RWPE1 (cell line): Measurements from ENCODE around the gene SERPINA5.

Source experiments
- CTCF ChIA-PET: fragments of 350-600 bp; sonication (Branson Sonifier 250); formaldehyde crosslinking; extraction: SDS; loops from one replicate; lab custom pipeline; 2021; lab: Yijun Ruan, JAX
- POLR2A ChIA-PET: fragments of 400-600 bp; formaldehyde crosslinking; extraction: SDS; loops from one replicate; lab custom pipeline; 2020; ENCODE audit warnings: antibody characterized with exemption; ENCODE audit not compliant: low non-redundant PET; lab: Yijun Ruan, JAX
- DNase-seq: peaks from one replicate; pipeline ENCODE4 v3.0.0; 2012; ENCODE audit warnings: low spot score
- H3K27ac ChIP-seq: fragments of 450-650 bp; 2 replicates; pipeline ENCODE4 v1.5.1; 2017
- TF ChIP-seq, protein P1 (sequence below): fragments of 450-650 bp; conservative IDR thresholded peaks from 2 replicates; pipeline ENCODE4 v1.5.1; 2017; ENCODE audit warnings: low read depth, mild to moderate bottlenecking

Gene SERPINA5, protein sequence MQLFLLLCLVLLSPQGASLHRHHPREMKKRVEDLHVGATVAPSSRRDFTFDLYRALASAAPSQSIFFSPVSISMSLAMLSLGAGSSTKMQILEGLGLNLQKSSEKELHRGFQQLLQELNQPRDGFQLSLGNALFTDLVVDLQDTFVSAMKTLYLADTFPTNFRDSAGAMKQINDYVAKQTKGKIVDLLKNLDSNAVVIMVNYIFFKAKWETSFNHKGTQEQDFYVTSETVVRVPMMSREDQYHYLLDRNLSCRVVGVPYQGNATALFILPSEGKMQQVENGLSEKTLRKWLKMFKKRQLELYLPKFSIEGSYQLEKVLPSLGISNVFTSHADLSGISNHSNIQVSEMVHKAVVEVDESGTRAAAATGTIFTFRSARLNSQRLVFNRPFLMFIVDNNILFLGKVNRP

DNA sequence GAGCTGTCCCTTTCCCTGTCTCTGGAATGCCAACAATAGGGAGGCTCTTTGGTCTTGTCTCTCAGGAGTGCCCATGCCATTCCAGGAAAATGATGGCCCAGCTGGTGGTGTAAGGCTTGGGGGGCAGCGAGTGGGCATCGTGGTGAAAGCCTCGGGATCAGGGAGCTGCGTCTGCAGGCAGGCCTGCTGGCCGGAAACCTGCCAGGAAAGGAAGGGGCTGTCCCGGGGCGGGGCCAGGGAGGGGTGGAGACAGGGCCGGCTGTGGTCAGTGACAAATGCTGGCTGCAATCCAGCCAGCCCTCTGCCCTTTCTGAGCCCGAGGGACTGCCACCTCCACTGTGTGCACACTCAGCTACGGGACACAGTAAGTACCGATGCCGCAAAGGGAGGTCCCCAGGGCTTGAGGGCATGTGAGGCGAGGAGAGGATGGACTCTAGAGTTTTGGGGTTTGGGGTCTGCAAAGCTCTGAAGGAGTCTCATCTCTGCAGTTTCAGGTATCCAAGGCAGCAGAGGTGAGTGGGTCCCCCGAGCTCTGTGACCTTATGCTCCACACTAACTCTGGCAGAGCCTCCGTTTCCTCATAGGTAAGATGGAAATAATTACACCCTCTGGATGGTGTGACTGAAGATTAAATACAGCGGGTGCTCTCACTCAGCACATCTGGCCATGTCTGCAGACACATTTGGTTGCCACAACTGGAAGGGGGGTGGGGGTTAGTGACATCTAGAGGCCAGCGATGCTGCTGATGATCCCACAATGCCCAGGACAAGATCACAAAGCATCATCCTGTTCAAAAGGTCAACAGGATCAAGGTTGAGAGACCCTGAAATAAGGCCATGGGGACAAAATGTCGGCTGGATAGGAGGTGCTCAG lies at the start of gene SERPINA5:
SERPINA5 (plus strand) TSS at position 300 of the 873 bp plus-strand sequence. CDS start 5,937 bp downstream, outside the sequence.
- POLR2A ChIA-PET, result no interaction called here
- H3K27ac ChIP-seq, result no peak within 1 kb of the TSS
- DNase-seq, result no peak
- TF ChIP-seq, protein P1, sequence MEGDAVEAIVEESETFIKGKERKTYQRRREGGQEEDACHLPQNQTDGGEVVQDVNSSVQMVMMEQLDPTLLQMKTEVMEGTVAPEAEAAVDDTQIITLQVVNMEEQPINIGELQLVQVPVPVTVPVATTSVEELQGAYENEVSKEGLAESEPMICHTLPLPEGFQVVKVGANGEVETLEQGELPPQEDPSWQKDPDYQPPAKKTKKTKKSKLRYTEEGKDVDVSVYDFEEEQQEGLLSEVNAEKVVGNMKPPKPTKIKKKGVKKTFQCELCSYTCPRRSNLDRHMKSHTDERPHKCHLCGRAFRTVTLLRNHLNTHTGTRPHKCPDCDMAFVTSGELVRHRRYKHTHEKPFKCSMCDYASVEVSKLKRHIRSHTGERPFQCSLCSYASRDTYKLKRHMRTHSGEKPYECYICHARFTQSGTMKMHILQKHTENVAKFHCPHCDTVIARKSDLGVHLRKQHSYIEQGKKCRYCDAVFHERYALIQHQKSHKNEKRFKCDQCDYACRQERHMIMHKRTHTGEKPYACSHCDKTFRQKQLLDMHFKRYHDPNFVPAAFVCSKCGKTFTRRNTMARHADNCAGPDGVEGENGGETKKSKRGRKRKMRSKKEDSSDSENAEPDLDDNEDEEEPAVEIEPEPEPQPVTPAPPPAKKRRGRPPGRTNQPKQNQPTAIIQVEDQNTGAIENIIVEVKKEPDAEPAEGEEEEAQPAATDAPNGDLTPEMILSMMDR, result no peak
- CTCF ChIA-PET, result no interaction called here

GRCh38 chr14:94532447-94532846 lies 48.8 kb upstream of the SERPINA5 start:
- ChIA-PET CTCF (interaction anchor here (0.7 kb wide), 1 partner anchor 33 kb away, joined by 4 read pairs; no protein-coding TSS in a partner anchor), POLR2A (no interaction called here)
- TF ChIP-seq, protein P1, result no peak
- no peak overlapping the region for H3K27ac ChIP-seq
- no peak for DNase-seq

GRCh38 chr14:94535506-94535905 lies 45.7 kb upstream of the SERPINA5 start:
- ChIA-PET POLR2A (no interaction called here), CTCF (no interaction called here)
- TF ChIP-seq, protein P1, result no peak
- H3K27ac ChIP-seq, result no peak overlapping the region
- DNase-seq, result no peak

- ChIA-PET CTCF (interaction anchor here (4.0 kb wide), 1 partner anchor 12 kb away, joined by 17 read pairs; no protein-coding TSS in a partner anchor), POLR2A (no interaction called here)
- no peak for DNase-seq
- TF ChIP-seq, protein P1, result no peak
- H3K27ac ChIP-seq, result no peak overlapping the region
These were observed 44.4 kb upstream of the SERPINA5 start for GRCh38 chr14:94536836-94537235.

GRCh38 chr14:94538070-94538740 lies 43.0 kb upstream of the SERPINA5 start:
- CTCF ChIA-PET, result interaction anchor here (0.6 to 4.0 kb wide), 3 partner anchors 11 to 23 kb away, joined by 3 to 17 read pairs (median 3); no protein-coding TSS in a partner anchor
- TF ChIP-seq, protein P1, result no peak
- H3K27ac ChIP-seq, result no peak overlapping the region
- DNase-seq, result no peak
- POLR2A ChIA-PET, result no interaction called here
